ENCODE data around the gene AQP12A.
A peak's percentile ranks its signal among the peaks of the same experiment; 100 is the strongest.

AQP12A gene

GRCh38 chr2:240730501-240731177 lies 39.0 kb downstream of the AQP12A start:
- Mint-ChIP-seq H3K27me3 (peaks cover 18 to 32% of the 10 kb centered on the region in 2 donors), H3K4me3 (no peak overlapping the region), H3K27ac (no peak overlapping the region), H3K9me3 (no peaks in the 10 kb centered on the region), H3K4me1 (ENCODE audit: low read depth in 2 of 2) (no peaks in the 10 kb centered on the region), H3K36me3 (ENCODE audit: insufficient read depth) (peaks cover 4% of the 10 kb centered on the region)
- no peak for DNase-seq
- ATAC-seq (replicated peaks), result no peak

GRCh38 chr2:240731178-240731545 lies 39.5 kb downstream of the AQP12A start:
- no peak for DNase-seq
- H3K4me3 Mint-ChIP-seq, result no peak overlapping the region
- no peak overlapping the region for H3K27ac Mint-ChIP-seq
- H3K27me3 Mint-ChIP-seq, result peaks cover 18 to 32% of the 10 kb centered on the region in 2 donors
- H3K9me3 Mint-ChIP-seq, result no peaks in the 10 kb centered on the region
- no peak for ATAC-seq (replicated peaks)
- no peaks in the 10 kb centered on the region for H3K4me1 Mint-ChIP-seq (ENCODE audit: low read depth in 2 of 2)
- H3K36me3 Mint-ChIP-seq (ENCODE audit: insufficient read depth), result peaks cover 4% of the 10 kb centered on the region

GRCh38 chr2:240732184-240732583 lies 40.5 kb downstream of the AQP12A start:
- H3K36me3 Mint-ChIP-seq (ENCODE audit: insufficient read depth), result no peaks in the 10 kb centered on the region
- no peaks in the 10 kb centered on the region for H3K9me3 Mint-ChIP-seq
- H3K4me1 Mint-ChIP-seq (ENCODE audit: low read depth in 2 of 2), result no peaks in the 10 kb centered on the region
- ATAC-seq (replicated peaks), result no peak
- H3K4me3 Mint-ChIP-seq, result no peak overlapping the region
- H3K27ac Mint-ChIP-seq, result no peak overlapping the region
- peaks cover 18 to 23% of the 10 kb centered on the region in 2 donors for H3K27me3 Mint-ChIP-seq
- DNase-seq, result no peak

- H3K27me3 Mint-ChIP-seq, result peaks cover 18% of the 10 kb centered on the region in 2 donors
- H3K4me3 Mint-ChIP-seq, result no peak overlapping the region
- no peaks in the 10 kb centered on the region for H3K9me3 Mint-ChIP-seq
- H3K27ac Mint-ChIP-seq, result no peak overlapping the region
- no peak for ATAC-seq (replicated peaks)
- DNase-seq, result no peak
- no peaks in the 10 kb centered on the region for H3K4me1 Mint-ChIP-seq (ENCODE audit: low read depth in 2 of 2)
- H3K36me3 Mint-ChIP-seq (ENCODE audit: insufficient read depth), result no peaks in the 10 kb centered on the region
Measured at GRCh38 chr2:240732911-240733622, 41.4 kb downstream of the AQP12A start.

- peak in 2 of 3 experiments; percentile 11 to 20 for DNase-seq
- Mint-ChIP-seq H3K9me3 (no peaks in the 10 kb centered on the region), H3K27me3 (peaks cover 12 to 18% of the 10 kb centered on the region in 2 donors), H3K4me1 (ENCODE audit: low read depth in 2 of 2) (peaks cover 0 to under 1% of the 10 kb centered on the region in 2 donors), H3K27ac (no peak overlapping the region), H3K36me3 (ENCODE audit: insufficient read depth) (no peaks in the 10 kb centered on the region), H3K4me3 (no peak overlapping the region)
- ATAC-seq (replicated peaks), result no peak
Measured at GRCh38 chr2:240733803-240734495, 42.3 kb downstream of the AQP12A start.

GRCh38 chr2:240734756-240735155 lies 43.1 kb downstream of the AQP12A start:
- H3K27ac Mint-ChIP-seq, result no peak overlapping the region
- peaks cover 4 to 18% of the 10 kb centered on the region in 2 donors for H3K27me3 Mint-ChIP-seq
- no peak for ATAC-seq (replicated peaks)
- no peaks in the 10 kb centered on the region for H3K36me3 Mint-ChIP-seq (ENCODE audit: insufficient read depth)
- H3K4me1 Mint-ChIP-seq (ENCODE audit: low read depth in 2 of 2), result peaks cover 2 to 5% of the 10 kb centered on the region in 2 donors
- DNase-seq, result no peak
- H3K4me3 Mint-ChIP-seq, result no peak overlapping the region
- no peaks in the 10 kb centered on the region for H3K9me3 Mint-ChIP-seq

- Mint-ChIP-seq H3K27ac (no peak overlapping the region), H3K27me3 (peaks cover 0 to 12% of the 10 kb centered on the region in 2 donors), H3K36me3 (ENCODE audit: insufficient read depth) (no peaks in the 10 kb centered on the region), H3K4me1 (ENCODE audit: low read depth in 2 of 2) (peaks cover 2 to 7% of the 10 kb centered on the region in 2 donors), H3K9me3 (no peaks in the 10 kb centered on the region), H3K4me3 (no peak overlapping the region)
- ATAC-seq (replicated peaks) (no peak), DNase-seq (no peak)
Measured at GRCh38 chr2:240735476-240735875, 43.8 kb downstream of the AQP12A start.

- Mint-ChIP-seq H3K36me3 (ENCODE audit: insufficient read depth) (no peaks in the 10 kb centered on the region), H3K4me1 (ENCODE audit: low read depth in 2 of 2) (peaks cover 2 to 7% of the 10 kb centered on the region in 2 donors), H3K27me3 (peaks cover 0 to 6% of the 10 kb centered on the region in 2 donors), H3K27ac (no peak overlapping the region), H3K9me3 (no peaks in the 10 kb centered on the region), H3K4me3 (no peak overlapping the region)
- no peak for DNase-seq
- ATAC-seq (replicated peaks), result no peak
Measured at GRCh38 chr2:240736281-240737250, 44.9 kb downstream of the AQP12A start.

- Mint-ChIP-seq H3K27me3 (peaks cover 0 to 6% of the 10 kb centered on the region in 2 donors), H3K4me3 (no peak overlapping the region), H3K27ac (no peak overlapping the region), H3K9me3 (no peaks in the 10 kb centered on the region), H3K36me3 (ENCODE audit: insufficient read depth) (no peaks in the 10 kb centered on the region), H3K4me1 (ENCODE audit: low read depth in 2 of 2) (peaks cover 2 to 7% of the 10 kb centered on the region in 2 donors)
- DNase-seq, result no peak
- ATAC-seq (replicated peaks), result no peak
Measured at GRCh38 chr2:240737512-240737911, 45.8 kb downstream of the AQP12A start.

GRCh38 chr2:240737958-240738357 lies 46.3 kb downstream of the AQP12A start:
- Mint-ChIP-seq H3K27ac (no peak overlapping the region), H3K27me3 (peaks cover 0 to 6% of the 10 kb centered on the region in 2 donors), H3K9me3 (no peaks in the 10 kb centered on the region), H3K4me3 (no peak overlapping the region), H3K36me3 (ENCODE audit: insufficient read depth) (no peaks in the 10 kb centered on the region), H3K4me1 (ENCODE audit: low read depth in 2 of 2) (peaks cover 2 to 7% of the 10 kb centered on the region in 2 donors)
- DNase-seq (no peak), ATAC-seq (replicated peaks) (no peak)

GRCh38 chr2:240739797-240740196 lies 48.1 kb downstream of the AQP12A start:
- peaks cover 2 to 7% of the 10 kb centered on the region in 2 donors for H3K4me1 Mint-ChIP-seq (ENCODE audit: low read depth in 2 of 2)
- ATAC-seq (replicated peaks), result peak; percentile 91
- peak overlapping the region in 1 of 2 donors; percentile 8 for H3K4me3 Mint-ChIP-seq
- H3K27ac Mint-ChIP-seq, result peak overlapping the region in 1 of 2 donors; percentile 46
- H3K9me3 Mint-ChIP-seq, result no peaks in the 10 kb centered on the region
- no peaks in the 10 kb centered on the region for H3K36me3 Mint-ChIP-seq (ENCODE audit: insufficient read depth)
- peaks cover under 1 to 6% of the 10 kb centered on the region in 2 donors for H3K27me3 Mint-ChIP-seq
- DNase-seq, result peak; percentile 16 to 44 (median 39)

GRCh38 chr2:240741091-240741490 lies 49.4 kb downstream of the AQP12A start:
- Mint-ChIP-seq H3K4me3 (no peak overlapping the region), H3K4me1 (ENCODE audit: low read depth in 2 of 2) (peaks cover 2 to 7% of the 10 kb centered on the region in 2 donors), H3K27ac (no peak overlapping the region), H3K27me3 (peaks cover 6% of the 10 kb centered on the region in 2 donors), H3K36me3 (ENCODE audit: insufficient read depth) (no peaks in the 10 kb centered on the region), H3K9me3 (no peaks in the 10 kb centered on the region)
- DNase-seq, result no peak
- no peak for ATAC-seq (replicated peaks)
